ENCODE measurements around the gene PRKX.
A peak's percentile ranks its signal among the peaks of the same experiment; 100 is the strongest.
"Not testable (repeated sequence)": the region's sequence is repeated elsewhere in the genome, so short reads cannot be mapped to it uniquely, and the experiment has no call there.

The PRKX gene

DNA sequence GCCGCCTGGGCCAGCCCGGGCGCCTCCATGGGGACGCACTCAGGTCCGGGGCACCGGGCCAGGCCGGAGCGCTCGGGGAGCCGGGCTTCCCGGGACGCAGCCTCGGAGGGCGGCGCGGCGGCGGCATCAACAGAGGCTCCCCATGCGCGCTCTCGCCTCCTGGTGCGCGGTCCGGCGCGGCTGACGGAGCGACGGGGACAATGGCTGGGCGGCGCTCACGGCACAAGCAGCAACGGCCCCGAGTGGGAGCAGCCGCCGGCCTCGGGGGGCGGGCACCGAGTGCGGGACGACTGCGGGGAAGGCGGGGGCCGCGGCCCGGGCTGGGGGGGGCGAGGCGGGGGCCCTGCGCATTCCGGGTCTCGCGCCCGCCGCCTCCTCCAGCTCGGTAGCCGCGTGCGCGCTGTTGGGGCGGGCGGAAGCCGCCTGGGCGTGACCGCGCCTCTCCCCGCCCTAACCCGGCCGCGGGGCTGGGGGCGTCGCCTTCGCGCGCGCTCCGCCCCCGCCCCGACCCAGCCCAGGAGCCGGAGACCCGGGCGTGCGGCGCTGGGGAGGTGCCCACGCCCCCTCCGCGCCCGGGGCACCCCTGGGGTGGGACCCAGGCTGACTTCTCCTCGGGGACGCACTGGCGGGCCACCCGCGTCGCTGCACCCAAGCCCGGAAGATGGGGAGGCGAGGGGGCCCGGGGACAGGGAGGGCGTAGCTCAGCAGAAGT is at the start of gene PRKX:
Gene PRKX, minus strand, starts transcription at position 425 of the 712 bp plus-strand sequence. Its CDS starts 396 bp downstream, at position 29.
- Histone ChIP-seq H3K27ac (peak within 1 kb of the TSS; percentile 76 to 96 (median 95)), H3K4me2 (peak within 1 kb of the TSS; percentile 86 to 98 (median 92)), H3K4me3 (peak within 1 kb of the TSS; percentile 87 to 100 (median 98)), H4K20me1 (peaks cover 6 to 47% (median 38%) of the 10 kb centered on the region in 11 experiments; a peak in 20 of 22 replicates), H3K9ac (peak within 1 kb of the TSS; percentile 86 to 99 (median 97)), H3K9me3 (replicated peaks in 1 of 11) (peaks cover 0 to 5% (median 0%) of the 10 kb centered on the region in 11 experiments; a peak in 2 of 22 replicates), H3K4me1 (peaks cover 18 to 46% (median 40%) of the 10 kb centered on the region in 10 experiments), H3K36me3 (peaks cover 0 to 23% (median 14%) of the 10 kb centered on the region in 11 experiments; a peak in 17 of 22 replicates), H3K27me3 (no peaks in the 10 kb centered on the region)
- TF ChIP-seq Cebpa-rat (IDR thresholded peaks at IDR 0.05) = no peak

DNA sequence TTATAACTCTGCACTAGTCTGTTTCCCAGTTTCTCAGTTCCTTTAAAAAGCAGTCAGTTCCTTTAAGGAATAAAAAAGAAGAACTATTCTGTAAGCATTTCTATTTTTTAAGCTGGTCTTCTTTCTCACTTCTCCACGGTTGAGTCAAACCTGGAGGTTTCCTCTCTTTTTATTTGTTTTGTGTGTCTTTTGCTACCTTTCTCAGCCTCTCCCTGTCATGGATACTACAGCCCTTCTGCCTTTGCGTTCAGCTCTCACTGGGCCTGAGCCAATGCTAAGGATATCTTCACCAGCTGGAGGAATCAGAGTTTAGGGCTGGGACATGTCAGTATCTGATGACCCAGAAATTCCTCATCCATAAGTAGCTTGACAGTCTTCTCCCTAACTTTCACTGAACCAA is 49.7 kb upstream of the PRKX start:
- Histone ChIP-seq H3K4me2 (peak overlapping the region in 5 of 11 experiments; percentile 30 to 83 (median 55); a peak in 8 of 22 replicates), H3K4me1 (peaks cover 0 to 17% (median 4%) of the 10 kb centered on the region in 10 experiments; a peak in 9 of 20 replicates), H3K9me3 (replicated peaks in 1 of 11) (peaks cover 0 to 8% (median 0%) of the 10 kb centered on the region in 11 experiments; a peak in 1 of 22 replicates), H3K4me3 (no peak overlapping the region), H3K27me3 (no peaks in the 10 kb centered on the region), H3K27ac (no peak overlapping the region), H3K9ac (no peak overlapping the region), H3K36me3 (no peaks in the 10 kb centered on the region), H4K20me1 (no peaks in the 10 kb centered on the region)
- TF ChIP-seq Cebpa-rat (IDR thresholded peaks at IDR 0.05) = no peak

DNA sequence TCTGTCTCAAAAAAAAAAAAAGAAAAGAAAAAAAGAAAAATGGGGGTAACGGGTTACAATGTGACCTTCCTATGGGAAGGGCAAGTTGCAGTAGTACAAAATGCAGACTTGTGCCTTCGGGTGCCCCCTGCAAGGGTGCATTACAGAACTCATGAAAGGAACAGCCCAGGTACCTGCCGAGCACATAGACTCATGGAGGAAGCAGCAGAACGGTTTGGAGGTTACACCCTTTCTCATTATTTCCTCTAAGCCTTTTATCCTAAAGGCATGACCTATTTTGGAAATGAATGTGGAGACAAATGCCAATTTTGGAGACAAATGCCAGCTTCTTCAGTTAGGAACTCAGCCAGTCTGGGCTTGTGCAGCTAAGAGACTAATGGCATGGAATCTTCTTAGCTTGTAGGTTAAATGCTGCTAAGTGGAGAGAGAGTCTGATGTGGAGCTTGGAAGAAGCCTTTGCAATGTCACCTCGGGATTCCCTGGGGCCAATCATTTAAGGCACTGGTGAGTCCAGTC is 44.1 kb upstream of the PRKX start:
- Histone ChIP-seq H4K20me1 (no peaks in the 10 kb centered on the region), H3K4me3 (no peak overlapping the region), H3K9me3 (replicated peaks in 1 of 11) (0 out of 22 replicates have a peak, but pooled peaks cover 0 to 3% (median 0%) of the 10 kb centered on the region in 11 experiments), H3K27me3 (no peaks in the 10 kb centered on the region), H3K36me3 (no peaks in the 10 kb centered on the region), H3K4me1 (peaks cover 0 to 4% (median 0%) of the 10 kb centered on the region in 10 experiments; a peak in 3 of 20 replicates), H3K27ac (no peak overlapping the region), H3K9ac (no peak overlapping the region), H3K4me2 (no peak overlapping the region)
- no peak for TF ChIP-seq Cebpa-rat (IDR thresholded peaks at IDR 0.05)

DNA sequence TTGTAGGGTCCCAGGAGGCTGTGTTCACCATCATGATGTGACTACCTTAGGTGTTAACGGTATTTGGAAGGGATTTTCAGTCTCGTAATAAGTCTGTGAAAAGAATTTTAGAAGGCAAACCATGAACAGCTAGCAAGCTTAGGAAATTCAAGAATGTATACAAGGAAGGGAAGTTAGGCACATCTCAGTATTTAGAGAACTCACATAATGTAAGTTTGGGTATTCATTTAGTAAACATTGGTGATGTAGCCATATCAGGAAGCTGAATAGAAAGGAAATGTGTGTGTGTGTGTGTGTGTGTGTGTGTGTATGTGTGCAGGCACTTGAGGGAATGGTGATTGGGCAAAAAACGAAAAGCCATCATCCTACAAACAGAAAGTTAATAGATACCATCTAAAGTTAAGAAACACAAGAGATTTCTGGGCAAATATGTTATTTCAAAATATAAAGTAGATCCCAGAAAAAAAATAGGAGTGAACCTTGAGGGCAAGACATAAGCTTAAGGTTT is 34.7 kb upstream of the PRKX start:
- Histone ChIP-seq H3K4me3 (no peak overlapping the region), H3K36me3 (no peaks in the 10 kb centered on the region), H3K27ac (no peak overlapping the region), H3K4me1 (peaks cover 0 to 12% (median 3%) of the 10 kb centered on the region in 10 experiments; a peak in 9 of 20 replicates), H3K9ac (no peak overlapping the region), H3K4me2 (no peak overlapping the region), H3K27me3 (no peaks in the 10 kb centered on the region), H3K9me3 (replicated peaks in 1 of 11) (peaks cover 0 to 7% (median 0%) of the 10 kb centered on the region in 11 experiments; a peak in 1 of 22 replicates), H4K20me1 (no peaks in the 10 kb centered on the region)
- TF ChIP-seq Cebpa-rat (IDR thresholded peaks at IDR 0.05) = no peak

DNA sequence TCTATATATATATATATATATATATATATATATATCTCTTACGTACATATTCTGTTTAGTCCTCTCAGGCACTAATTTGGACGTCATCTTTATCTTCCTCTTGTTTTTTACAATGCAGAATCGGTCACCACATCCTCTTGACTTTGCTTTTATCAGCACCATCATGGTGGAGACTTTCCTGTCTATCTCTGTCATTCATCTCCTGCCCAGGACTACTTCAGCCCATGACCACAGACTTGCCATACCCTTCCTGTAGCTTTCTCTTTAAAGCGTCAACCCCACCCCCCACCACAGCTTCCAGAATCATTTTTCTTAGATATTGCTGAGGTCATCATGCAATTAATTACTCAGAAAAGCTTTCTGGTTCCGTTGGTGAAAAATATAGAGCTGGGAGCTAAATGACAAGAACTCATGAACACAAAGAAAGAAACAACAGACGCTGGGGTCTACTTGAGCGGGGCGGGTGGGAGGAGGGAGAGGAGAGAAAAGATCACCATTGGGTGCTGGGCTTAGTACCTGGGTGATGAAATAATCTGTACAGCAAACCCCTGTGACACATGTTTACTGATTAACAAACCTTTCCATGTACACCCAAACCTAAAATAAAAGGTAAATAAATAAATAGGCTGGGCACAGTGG is 30.5 kb upstream of the PRKX start:
- Histone ChIP-seq H4K20me1 (no peaks in the 10 kb centered on the region), H3K4me1 (peaks cover 0 to 18% (median 4%) of the 10 kb centered on the region in 10 experiments; a peak in 9 of 20 replicates), H3K27ac (peak overlapping the region in 2 of 11 experiments; percentile 5 to 25; a peak in 2 of 22 replicates), H3K9me3 (replicated peaks in 1 of 11) (peaks cover 9 to 12% (median 11%) of the 10 kb centered on the region in 11 experiments; a peak in 17 of 22 replicates), H3K36me3 (no peaks in the 10 kb centered on the region), H3K4me3 (no peak overlapping the region), H3K27me3 (no peaks in the 10 kb centered on the region), H3K9ac (no peak overlapping the region; a peak in 1 of 22 replicates), H3K4me2 (peak overlapping the region in 5 of 11 experiments; percentile 3 to 61 (median 46); a peak in 8 of 22 replicates)
- TF ChIP-seq Cebpa-rat (IDR thresholded peaks at IDR 0.05) = no peak

DNA sequence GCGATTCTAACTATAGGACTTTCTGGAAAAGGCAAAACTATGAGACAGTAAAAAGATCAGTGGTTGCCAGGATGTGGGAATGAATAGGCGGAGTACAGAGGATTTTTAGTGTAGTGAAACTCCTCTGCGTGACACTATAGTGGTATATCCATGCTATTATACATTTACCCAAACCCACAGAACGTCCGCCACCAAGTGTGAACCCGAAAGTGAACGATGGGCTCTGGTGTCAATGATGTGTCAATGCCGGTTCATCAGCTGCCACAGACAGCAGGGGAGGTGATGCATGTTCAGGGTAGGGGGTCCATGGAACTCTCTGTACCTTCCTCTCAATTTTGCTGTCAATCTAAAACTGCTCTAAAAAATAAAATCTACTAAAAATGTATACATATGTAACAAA is 27.5 kb upstream of the PRKX start:
- not testable (repeated sequence) for H3K27me3 ChIP-seq, H4K20me1 ChIP-seq, H3K4me3 ChIP-seq, H3K9ac ChIP-seq, H3K4me2 ChIP-seq, H3K27ac ChIP-seq, H3K36me3 ChIP-seq
- Histone ChIP-seq H3K4me1 (peaks cover 0 to 18% (median 4%) of the 10 kb centered on the region in 10 experiments; a peak in 9 of 20 replicates), H3K9me3 (replicated peaks in 1 of 11) (peaks cover 12 to 15% (median 13%) of the 10 kb centered on the region in 11 experiments; a peak in 17 of 22 replicates)

DNA sequence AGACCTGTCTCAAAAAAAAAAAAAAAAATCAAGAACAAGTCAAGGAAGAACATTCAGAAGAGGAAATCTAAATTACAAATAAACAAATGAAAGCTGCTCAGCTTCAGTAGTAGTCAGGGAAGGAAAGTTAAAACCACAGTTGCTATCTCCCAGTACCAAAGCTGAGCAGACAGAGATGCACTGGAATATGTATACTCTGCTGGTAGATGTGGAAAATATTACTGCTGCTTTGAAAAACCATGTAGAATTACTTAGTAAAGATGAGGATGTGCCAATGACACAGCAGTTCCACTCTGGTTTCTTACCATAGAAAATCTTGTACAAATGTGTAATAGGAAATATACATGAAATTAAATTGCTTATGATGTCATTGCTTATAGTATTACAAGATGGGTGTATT is 25.1 kb upstream of the PRKX start:
- no peaks in the 10 kb centered on the region for H3K36me3 ChIP-seq
- no peak overlapping the region for H3K9ac ChIP-seq
- peaks cover 0 to 10% (median 4%) of the 10 kb centered on the region in 10 experiments; a peak in 7 of 20 replicates for H3K4me1 ChIP-seq
- H3K27me3 ChIP-seq = no peaks in the 10 kb centered on the region
- H3K27ac ChIP-seq = no peak overlapping the region
- H3K4me2 ChIP-seq = no peak overlapping the region
- no peak overlapping the region for H3K4me3 ChIP-seq
- H3K9me3 ChIP-seq (replicated peaks in 1 of 11) = peaks cover 12 to 15% (median 13%) of the 10 kb centered on the region in 11 experiments; a peak in 17 of 22 replicates
- TF ChIP-seq Cebpa-rat (IDR thresholded peaks at IDR 0.05) = no peak
- H4K20me1 ChIP-seq = no peaks in the 10 kb centered on the region

DNA sequence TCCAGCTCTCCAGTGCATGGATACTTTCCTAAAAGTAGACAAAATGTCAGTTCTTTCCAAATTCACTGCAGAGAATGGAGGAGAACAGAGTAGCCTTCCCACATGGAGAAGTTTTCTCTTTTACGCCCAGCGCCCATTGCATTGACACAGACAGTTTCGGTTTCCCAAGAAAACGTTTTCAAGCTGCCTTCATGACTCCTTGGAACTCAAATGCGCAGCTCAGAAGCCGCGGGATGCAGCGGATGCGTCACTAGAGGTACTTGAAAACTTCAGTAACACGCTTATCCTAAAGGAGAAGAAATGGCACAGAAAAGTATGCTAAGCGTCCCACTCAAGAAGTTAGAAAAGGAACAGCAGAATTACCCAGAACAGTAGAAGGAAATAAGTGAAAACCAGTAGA is 23.1 kb upstream of the PRKX start:
- H4K20me1 ChIP-seq, H3K9ac ChIP-seq, H3K4me1 ChIP-seq, H3K4me3 ChIP-seq, H3K27ac ChIP-seq, H3K4me2 ChIP-seq, H3K36me3 ChIP-seq, H3K27me3 ChIP-seq: not testable (repeated sequence)
- H3K9me3 ChIP-seq (replicated peaks in 1 of 11) = peaks cover 12 to 15% (median 13%) of the 10 kb centered on the region in 11 experiments; a peak in 17 of 22 replicates

DNA sequence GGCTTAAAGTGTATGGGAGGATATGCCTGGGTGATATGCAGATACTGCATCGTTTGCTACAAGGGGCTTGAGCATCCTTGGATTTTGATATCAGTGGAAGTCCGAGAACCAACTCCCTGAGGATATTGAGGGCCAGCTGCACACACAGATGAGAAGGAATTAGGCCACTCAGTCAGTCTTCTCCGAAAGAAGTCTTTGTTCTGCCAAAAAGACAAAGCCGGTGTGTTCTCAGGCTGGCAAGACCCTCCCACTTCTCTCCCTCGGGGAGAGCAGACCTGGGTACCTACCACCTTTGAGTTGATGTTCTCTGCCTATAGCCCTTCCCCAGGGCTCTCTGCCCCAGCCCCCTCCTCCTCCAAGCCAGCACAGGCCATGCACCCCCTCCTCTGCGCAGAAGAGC is 22.4 kb upstream of the PRKX start:
- not testable (repeated sequence) for H3K4me2 ChIP-seq, H3K27ac ChIP-seq, H3K4me1 ChIP-seq, H3K9ac ChIP-seq, H3K4me3 ChIP-seq, H4K20me1 ChIP-seq, H3K27me3 ChIP-seq, H3K36me3 ChIP-seq
- peaks cover 12 to 15% (median 13%) of the 10 kb centered on the region in 11 experiments; a peak in 17 of 22 replicates for H3K9me3 ChIP-seq (replicated peaks in 1 of 11)

DNA sequence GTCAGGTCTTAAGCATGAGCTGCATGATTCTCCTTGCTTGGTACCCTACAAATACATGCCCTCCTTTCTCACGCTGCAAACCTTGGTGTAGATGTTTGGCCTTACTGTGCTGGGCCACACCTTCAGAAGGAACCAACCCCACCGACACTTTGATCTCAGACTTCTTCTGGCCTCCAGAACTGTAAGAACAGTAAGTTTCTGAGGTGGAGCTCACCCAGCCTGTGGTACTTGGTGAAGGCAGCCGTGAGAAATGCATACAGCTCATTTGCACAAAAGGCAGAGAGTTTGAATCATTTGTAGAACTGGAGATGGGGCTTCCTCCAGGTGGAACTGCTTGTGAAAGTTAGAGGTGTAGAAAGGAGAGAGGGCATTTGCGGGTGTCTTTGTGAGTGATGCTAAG is 21.0 kb upstream of the PRKX start:
- H3K4me1 ChIP-seq, H3K27ac ChIP-seq, H3K4me2 ChIP-seq, H4K20me1 ChIP-seq, H3K27me3 ChIP-seq, H3K36me3 ChIP-seq, H3K4me3 ChIP-seq, H3K9ac ChIP-seq: not testable (repeated sequence)
- H3K9me3 ChIP-seq (replicated peaks in 1 of 11) = peaks cover 7 to 11% (median 8%) of the 10 kb centered on the region in 11 experiments; a peak in 17 of 22 replicates

Measured in BLaER1 treated with 17β-estradiol and CSF1 and Interleukin-3, amounts not matched to agents 10 nM and 100 nM (cell line).